Smooth muscle cell (in vitro differentiated cells): ENCODE results near the gene APBB3. TPM values are rescaled to one million over a fixed set of nuclear protein-coding genes. Genes with fewer than 3 reads are reported as not detected.
"Not testable (repeated sequence)": the region's sequence is repeated elsewhere in the genome, so short reads cannot be mapped to it uniquely, and the experiment has no call there.

Source experiments
- DNase-seq: peaks from one replicate; lab custom pipeline; 2025; ENCODE audit not compliant: unreplicated experiment; lab: John Stamatoyannopoulos, UW
- H2AFZ ChIP-seq: fragments of 200-600 bp; sonication (generic); 2 replicates; pipeline ENCODE4 v1.6.0; 2016; ENCODE audit warnings: antibody characterized with exemption, low read depth, mild to moderate bottlenecking
- H3F3A ChIP-seq: fragments of 200-600 bp; sonication (generic); 2 replicates; pipeline ENCODE4 v1.6.0; 2017; ENCODE audit warnings: antibody characterized with exemption, low read depth
- H3K27ac ChIP-seq: fragments of 200-600 bp; sonication (generic); 2 replicates; pipeline ENCODE4 v1.5.1; 2016; ENCODE audit warnings: low read depth, mild to moderate bottlenecking
- H3K27me3 ChIP-seq: fragments of 200-600 bp; sonication (generic); 2 replicates; pipeline ENCODE4 v1.6.1; 2016; ENCODE audit warnings: low read depth, mild to moderate bottlenecking
- H3K36me3 ChIP-seq: fragments of 200-600 bp; sonication (generic); 2 replicates; pipeline ENCODE4 v1.5.1; 2016; ENCODE audit warnings: low read depth
- H3K4me1 ChIP-seq: fragments of 200-600 bp; sonication (generic); 2 replicates; pipeline ENCODE4 v1.5.1; 2016; ENCODE audit warnings: low read depth
- H3K4me2 ChIP-seq: fragments of 200-600 bp; sonication (generic); 2 replicates; pipeline ENCODE4 v1.6.0; 2016; ENCODE audit warnings: mild to moderate bottlenecking
- H3K4me3 ChIP-seq: fragments of 200-600 bp; sonication (generic); 2 replicates; pipeline ENCODE4 v1.5.1; 2016; ENCODE audit warnings: mild to moderate bottlenecking
- H3K79me2 ChIP-seq: fragments of 200-600 bp; sonication (generic); 2 replicates; pipeline ENCODE4 v1.6.0; 2016; ENCODE audit warnings: low read depth, mild to moderate bottlenecking
- H3K9ac ChIP-seq: fragments of 200-600 bp; sonication (generic); 2 replicates; pipeline ENCODE4 v1.6.0; 2016; ENCODE audit warnings: low read depth
- H3K9me3 ChIP-seq: fragments of 200-600 bp; sonication (generic); replicated peaks from 2 replicates; pipeline ENCODE4 v1.5.1; 2016; ENCODE audit warnings: low read depth
- H4K20me1 ChIP-seq: fragments of 200-600 bp; sonication (generic); 2 replicates; pipeline ENCODE4 v1.6.0; 2016; ENCODE audit warnings: low read depth
- CTCF ChIP-seq: fragments of 200-600 bp; sonication (generic); IDR thresholded peaks from 2 replicates; pipeline ENCODE4 v1.5.1; 2017; ENCODE audit warnings: borderline replicate concordance, mild to moderate bottlenecking, antibody characterized with exemption; ENCODE audit not compliant: insufficient read depth, poor library complexity, severe bottlenecking
- WGBS: methylation state at CpG from one replicate; pipeline ENCODE4 v1.1.7; 2016; ENCODE audit warnings: low lambda C conversion rate; 5-methylcytosine and 5-hydroxymethylcytosine counted together
- polyA plus RNA-seq: library from polyadenylated mRNA; unstranded; fragments of >200 nt; fragmentation: Nextera tagmentation; extraction: Ambion mirVana; gene quantifications from 2 replicates; pipeline ENCODE4 v1.2.1, GENCODE V29; 2016
- total RNA-seq: library from RNA; depleted of rRNA; stranded (reverse); fragments of >200 nt; gene quantifications from 2 replicates; pipeline ENCODE4 v1.2.3, GENCODE V29; 2014

APBB3 gene
- total and polyA plus RNA-seq, 2 experiments from 2014 or later, result 11.5 to 18.8 TPM

GRCh38 chr5:140595538-140596300 is 31.3 kb upstream of the APBB3 start:
- no peak overlapping the region for H3K4me2 ChIP-seq
- no peak overlapping the region for H3K4me3 ChIP-seq
- H3F3A ChIP-seq, result peaks cover 5% of the 10 kb centered on the region
- TF ChIP-seq CTCF, result no peak
- WGBS, result 89% methylated on average over 5 of the region's 5 CpGs
- no peaks in the 10 kb centered on the region for H3K9me3 ChIP-seq
- H4K20me1 ChIP-seq, result no peaks in the 10 kb centered on the region
- no peaks in the 10 kb centered on the region for H3K36me3 ChIP-seq
- no peak overlapping the region for H3K27ac ChIP-seq
- no peaks in the 10 kb centered on the region for H3K27me3 ChIP-seq
- no peaks in the 10 kb centered on the region for H3K79me2 ChIP-seq
- no peak overlapping the region for H2AFZ ChIP-seq
- H3K9ac ChIP-seq, result no peak overlapping the region
- no peaks in the 10 kb centered on the region for H3K4me1 ChIP-seq
- no peak for DNase-seq

GRCh38 chr5:140594169-140594568 is 29.8 kb upstream of the APBB3 start:
- Histone ChIP-seq H3K4me3 (no peak overlapping the region), H3K79me2 (no peaks in the 10 kb centered on the region), H3K27ac (no peak overlapping the region), H3K9ac (no peak overlapping the region), H3K4me1 (no peaks in the 10 kb centered on the region), H3K9me3 (no peaks in the 10 kb centered on the region), H4K20me1 (no peaks in the 10 kb centered on the region), H3K36me3 (no peaks in the 10 kb centered on the region), H3K4me2 (no peak overlapping the region), H3F3A (peaks cover 5% of the 10 kb centered on the region), H2AFZ (no peak overlapping the region), H3K27me3 (no peaks in the 10 kb centered on the region)
- no peak for TF ChIP-seq CTCF
- DNase-seq, result no peak
- WGBS, result 92% methylated on average over 6 of the region's 6 CpGs

GRCh38 chr5:140593070-140593469 is 28.7 kb upstream of the APBB3 start:
- not testable (repeated sequence) for DNase-seq, H3K36me3 ChIP-seq, H3K9me3 ChIP-seq, H3K4me2 ChIP-seq, H4K20me1 ChIP-seq, H3K27me3 ChIP-seq, H3K27ac ChIP-seq, H2AFZ ChIP-seq, H3K4me1 ChIP-seq, H3K79me2 ChIP-seq, H3F3A ChIP-seq, H3K4me3 ChIP-seq, H3K9ac ChIP-seq
- WGBS, result 54% methylated on average over 13 of the region's 14 CpGs

- no peaks in the 10 kb centered on the region for H4K20me1 ChIP-seq
- no peak for DNase-seq
- no peak overlapping the region for H3K4me2 ChIP-seq
- WGBS, result 71% methylated on average over 5 of the region's 5 CpGs
- no peaks in the 10 kb centered on the region for H3K9me3 ChIP-seq
- no peak overlapping the region for H3K9ac ChIP-seq
- H3K27ac ChIP-seq, result no peak overlapping the region
- H3K27me3 ChIP-seq, result no peaks in the 10 kb centered on the region
- peaks cover 5% of the 10 kb centered on the region for H3F3A ChIP-seq
- no peaks in the 10 kb centered on the region for H3K36me3 ChIP-seq
- H3K79me2 ChIP-seq, result no peaks in the 10 kb centered on the region
- H2AFZ ChIP-seq, result no peak overlapping the region
- H3K4me1 ChIP-seq, result peaks cover 2% of the 10 kb centered on the region
- TF ChIP-seq CTCF, result no peak
- H3K4me3 ChIP-seq, result no peak overlapping the region
Measured at GRCh38 chr5:140591747-140592372, 27.5 kb upstream of the APBB3 start.
